Esophagus squamous epithelium (tissue), 4 donors: Measurements from ENCODE around the gene TMEM202.

ENCODE experiments used
- POLR2A ChIP-seq, 4 donors: fragments of 450-650 bp; IDR thresholded peaks; one replicate each; pipeline ENCODE4 v1.6.1; 2017; ENCODE audit warnings: antibody characterized with exemption in 4 of 4, mild to moderate bottlenecking in 4 of 4, moderate library complexity in 3 of 4
- TF ChIP-seq, protein P1 (sequence below), 6 experiments: fragments of 450-650 bp in 4 of 6; fragments of 200-600 bp in 2 of 6; sonication (generic) in 2 of 6; IDR thresholded peaks; one replicate each; pipeline ENCODE4 v1.5.1; 2016 to 2019; ENCODE audit warnings: antibody characterized with exemption in 6 of 6, mild to moderate bottlenecking in 4 of 6, moderate library complexity in 4 of 6

- TF ChIP-seq, protein P1, sequence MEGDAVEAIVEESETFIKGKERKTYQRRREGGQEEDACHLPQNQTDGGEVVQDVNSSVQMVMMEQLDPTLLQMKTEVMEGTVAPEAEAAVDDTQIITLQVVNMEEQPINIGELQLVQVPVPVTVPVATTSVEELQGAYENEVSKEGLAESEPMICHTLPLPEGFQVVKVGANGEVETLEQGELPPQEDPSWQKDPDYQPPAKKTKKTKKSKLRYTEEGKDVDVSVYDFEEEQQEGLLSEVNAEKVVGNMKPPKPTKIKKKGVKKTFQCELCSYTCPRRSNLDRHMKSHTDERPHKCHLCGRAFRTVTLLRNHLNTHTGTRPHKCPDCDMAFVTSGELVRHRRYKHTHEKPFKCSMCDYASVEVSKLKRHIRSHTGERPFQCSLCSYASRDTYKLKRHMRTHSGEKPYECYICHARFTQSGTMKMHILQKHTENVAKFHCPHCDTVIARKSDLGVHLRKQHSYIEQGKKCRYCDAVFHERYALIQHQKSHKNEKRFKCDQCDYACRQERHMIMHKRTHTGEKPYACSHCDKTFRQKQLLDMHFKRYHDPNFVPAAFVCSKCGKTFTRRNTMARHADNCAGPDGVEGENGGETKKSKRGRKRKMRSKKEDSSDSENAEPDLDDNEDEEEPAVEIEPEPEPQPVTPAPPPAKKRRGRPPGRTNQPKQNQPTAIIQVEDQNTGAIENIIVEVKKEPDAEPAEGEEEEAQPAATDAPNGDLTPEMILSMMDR (IDR thresholded peaks at IDR 0.05), result no peak
- TF ChIP-seq POLR2A (IDR thresholded peaks at IDR 0.05), result no peak
Observed at GRCh38 chr15:72415304-72415703, 17.2 kb downstream of the TMEM202 start.
